Endothelial cell of umbilical vein (primary cell): ENCODE data around the gene TRIP13. TPM values are rescaled to one million over a fixed set of nuclear protein-coding genes. Genes with fewer than 3 reads are reported as not detected.

ENCODE experiments used
- BruUV-seq: library from RNA; stranded (reverse); fragments of 400-500 nt; replicated peaks from 2 replicates; lab custom pipeline; 2021; lab: Mats Ljungman, UMichigan
- CTCF ChIA-PET: fragments of 300-600, 350-600 bp; sonication (Branson Sonifier 250); formaldehyde crosslinking; loops from one replicate; lab custom pipeline; 2021; ENCODE audit warnings: antibody characterized with exemption, inconsistent platforms; lab: Charles Lee
- POLR2A ChIA-PET: fragments of 300-600, 350-600 bp; sonication (Branson Sonifier 250); formaldehyde crosslinking; loops from one replicate; lab custom pipeline; 2021; ENCODE audit warnings: antibody characterized with exemption, inconsistent platforms; lab: Charles Lee
- DNase-seq: peaks from one replicate; pipeline ENCODE4 v3.0.0-alpha.2; 2011; ENCODE audit warnings: low read depth, low spot score
- FAIRE-seq: peaks from 2 replicates; lab custom pipeline; 2011; peaks lifted over from hg19 to GRCh38; lab: Jason Lieb, UNC
- H2AFZ ChIP-seq: 2 replicates; pipeline ENCODE4 v1.6.0; 2012; ENCODE audit warnings: low read depth, low read length, control low read depth, inconsistent platforms
- H3K27ac ChIP-seq: 2 replicates; pipeline ENCODE4 v1.5.1; 2011; ENCODE audit warnings: low read depth, mild to moderate bottlenecking, control low read depth, low read length, moderate library complexity; ENCODE audit not compliant: insufficient read depth
- H3K27me3 ChIP-seq, 2 experiments: 2 replicates each; pipeline versions ENCODE4 v1.6.0 to v1.6.1; 2011; ENCODE audit warnings: low read length in 2 of 2, mixed read lengths in 1 of 2; ENCODE audit not compliant: control insufficient read depth in 2 of 2, insufficient read depth in 2 of 2
- H3K36me3 ChIP-seq, 2 experiments: 2 replicates in 1 of 2; 3 replicates in 1 of 2; pipeline ENCODE4 v1.5.1; 2011; ENCODE audit warnings: low read length in 2 of 2, mild to moderate bottlenecking in 1 of 2, moderate library complexity in 1 of 2; ENCODE audit not compliant: control insufficient read depth in 2 of 2, insufficient read depth in 2 of 2; ENCODE audit errors: extremely low read depth in 1 of 2
- H3K4me1 ChIP-seq: 3 replicates; pipeline ENCODE4 v1.5.1; 2011; ENCODE audit warnings: mild to moderate bottlenecking, low read length; ENCODE audit not compliant: control insufficient read depth, insufficient read depth; ENCODE audit errors: extremely low read depth
- H3K4me2 ChIP-seq: 2 replicates; pipeline ENCODE4 v1.6.1; 2011; ENCODE audit warnings: low read length, control low read depth, mixed read lengths; ENCODE audit not compliant: insufficient read depth
- H3K4me3 ChIP-seq, 3 experiments: fragments of 200-600 bp in 1 of 3; sonication (generic), shearing (Covaris generic) in 1 of 3; replicated peaks in 1 of 3; 2 replicates each; pipeline ENCODE4 v1.5.1; 2011 to 2016; ENCODE audit warnings: control low read depth in 3 of 3, low read length in 3 of 3, mild to moderate bottlenecking in 2 of 3, inconsistent platforms in 1 of 3, low read depth in 1 of 3, moderate library complexity in 1 of 3; ENCODE audit not compliant: insufficient read depth in 1 of 3
- H3K79me2 ChIP-seq: 2 replicates; pipeline ENCODE4 v1.6.0; 2012; ENCODE audit warnings: low read length, inconsistent platforms; ENCODE audit not compliant: control insufficient read depth, insufficient read depth
- H3K9ac ChIP-seq: replicated peaks from 2 replicates; pipeline ENCODE3; 2011; ENCODE audit warnings: low read length, control low read depth; ENCODE audit not compliant: insufficient read depth; ENCODE audit errors: extremely low read depth
- H3K9me1 ChIP-seq: replicated peaks from 3 replicates; pipeline ENCODE4 v1.6.0; 2011; ENCODE audit warnings: mild to moderate bottlenecking, low read length; ENCODE audit not compliant: control insufficient read depth, insufficient read depth; ENCODE audit errors: extremely low read depth
- H3K9me3 ChIP-seq: replicated peaks from 2 replicates; pipeline ENCODE4 v1.5.1; 2012; ENCODE audit warnings: low read length, inconsistent platforms; ENCODE audit not compliant: control insufficient read depth, insufficient read depth
- H4K20me1 ChIP-seq: replicated peaks from 2 replicates; pipeline ENCODE3; 2011; ENCODE audit warnings: mild to moderate bottlenecking, low read length; ENCODE audit not compliant: control insufficient read depth, insufficient read depth; ENCODE audit errors: extremely low read depth
- CTCF ChIP-seq, 2 donors: IDR thresholded peaks; 1 replicate in 1 of 2; 2 replicates in 1 of 2; pipeline ENCODE4 v1.5.1; 2011; ENCODE audit warnings: low read length in 2 of 2, mild to moderate bottlenecking in 2 of 2, moderate library complexity in 2 of 2, control low read depth in 1 of 2, inconsistent platforms in 1 of 2, low read depth in 1 of 2; ENCODE audit not compliant: insufficient read depth in 1 of 2; ENCODE audit errors: extremely low read depth in 1 of 2
- EZH2 ChIP-seq: IDR thresholded peaks from 2 replicates; pipeline ENCODE4 v1.6.1; 2012; ENCODE audit warnings: borderline replicate concordance, low read depth, mild to moderate bottlenecking, moderate library complexity, low read length, inconsistent platforms; ENCODE audit not compliant: severe bottlenecking
- FOS ChIP-seq: IDR thresholded peaks from 2 replicates; pipeline ENCODE4 v1.6.1; 2011; ENCODE audit warnings: mild to moderate bottlenecking, low read length, moderate library complexity, borderline replicate concordance; ENCODE audit not compliant: insufficient read depth
- GATA2 ChIP-seq: IDR thresholded peaks from 2 replicates; pipeline ENCODE4 v1.7.0; 2011; ENCODE audit warnings: low read depth, mild to moderate bottlenecking, moderate library complexity, mixed read lengths, low read length; ENCODE audit not compliant: insufficient read length, insufficient read depth
- JUN ChIP-seq: IDR thresholded peaks from 2 replicates; pipeline ENCODE4 v1.6.1; 2011; ENCODE audit warnings: borderline replicate concordance, low read depth; ENCODE audit not compliant: insufficient read length, insufficient read depth
- MYC ChIP-seq: IDR thresholded peaks from one replicate; pipeline ENCODE4 v1.6.1; 2011; ENCODE audit warnings: mild to moderate bottlenecking, low read depth, low read length
- POLR2A ChIP-seq: IDR thresholded peaks from 2 replicates; pipeline ENCODE4 v1.6.1; 2012; ENCODE audit warnings: low read depth, mild to moderate bottlenecking, control low read depth, low read length
- POLR2AphosphoS5 ChIP-seq: IDR thresholded peaks from 2 replicates; pipeline ENCODE4 v1.6.1; 2012; ENCODE audit warnings: low read depth, mild to moderate bottlenecking, control low read depth, low read length, moderate library complexity; ENCODE audit not compliant: insufficient read depth
- dilution Hi-C: fragments of 300-500 bp; cut with MboI; formaldehyde crosslinking; loops from one replicate; pipeline ENCODE4 v1.15.0; 2019; ENCODE audit warnings: low sequenced_read_pairs; ENCODE audit not compliant: extremely low pct_ligation_motif_present
- intact Hi-C: fragments of 100-400 bp; cut with micrococcal nuclease; formaldehyde crosslinking; loops from one replicate; pipeline ENCODE4 v1.10.0; 2022
- polyA plus RNA-seq, 4 experiments: library from polyadenylated mRNA; depleted of rRNA in 3 of 4; stranded (reverse) in 3 of 4; unstranded in 1 of 4; fragments of >200 nt; gene quantifications; 2 replicates each; pipeline versions ENCODE4 v1.2.1 to v1.2.3, GENCODE V29; 2011 to 2012; ENCODE audit warnings: missing spikeins in 1 of 4
- total RNA-seq: library from RNA; stranded (reverse); gene quantifications from 2 replicates; pipeline ENCODE4 v1.2.3, GENCODE V29; 2021
- TF ChIP-seq, protein P1 (sequence below): IDR thresholded peaks from 2 replicates; pipeline ENCODE4 v1.6.1; 2011; ENCODE audit not compliant: insufficient read depth, insufficient read length

Gene TRIP13
- total and polyA plus RNA-seq, 2 donors (not counting 3 experiments of a cell fraction or from before 2014, with no cell fraction given), result 17.4 to 39.0 TPM

DNA sequence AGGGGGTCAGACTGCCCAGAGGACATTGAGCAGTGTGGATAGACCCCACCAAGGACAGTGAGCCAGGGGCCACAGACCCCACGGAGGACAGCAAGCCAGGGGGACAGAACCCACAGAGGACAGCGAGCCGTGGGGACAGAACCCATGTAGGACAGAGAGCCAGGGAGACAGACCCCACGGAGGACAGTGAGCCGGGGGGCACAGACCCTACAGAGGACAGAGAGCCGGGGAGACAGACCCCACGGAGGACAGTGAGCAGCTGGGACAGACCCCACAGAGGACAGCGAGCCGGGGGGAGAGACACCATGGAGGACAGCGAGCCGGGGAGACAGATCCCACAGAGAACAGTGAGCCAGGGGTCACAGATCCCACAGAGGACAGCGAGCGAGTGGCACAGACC is 38.5 kb upstream of the TRIP13 start:
- Histone ChIP-seq H3K4me1 (no peaks in the 10 kb centered on the region), H3K9ac (no peak overlapping the region), H4K20me1 (no peaks in the 10 kb centered on the region), H3K27me3 (no peaks in the 10 kb centered on the region), H3K9me3 (no peaks in the 10 kb centered on the region), H2AFZ (no peak overlapping the region), H3K36me3 (no peaks in the 10 kb centered on the region), H3K9me1 (no peaks in the 10 kb centered on the region), H3K4me3 (no peak overlapping the region), H3K79me2 (no peaks in the 10 kb centered on the region), H3K27ac (no peak overlapping the region), H3K4me2 (no peak overlapping the region)
- DNase-seq (no peak), FAIRE-seq (no peak)
- intact Hi-C loops, result no loop called here
- ChIA-PET POLR2A (no interaction called here), CTCF (no interaction called here)
- no peak for TF ChIP-seq POLR2AphosphoS5
- TF ChIP-seq MYC, result no peak
- dilution Hi-C loops, result no loop called here
- no TSS peak for BruUV-seq

DNA sequence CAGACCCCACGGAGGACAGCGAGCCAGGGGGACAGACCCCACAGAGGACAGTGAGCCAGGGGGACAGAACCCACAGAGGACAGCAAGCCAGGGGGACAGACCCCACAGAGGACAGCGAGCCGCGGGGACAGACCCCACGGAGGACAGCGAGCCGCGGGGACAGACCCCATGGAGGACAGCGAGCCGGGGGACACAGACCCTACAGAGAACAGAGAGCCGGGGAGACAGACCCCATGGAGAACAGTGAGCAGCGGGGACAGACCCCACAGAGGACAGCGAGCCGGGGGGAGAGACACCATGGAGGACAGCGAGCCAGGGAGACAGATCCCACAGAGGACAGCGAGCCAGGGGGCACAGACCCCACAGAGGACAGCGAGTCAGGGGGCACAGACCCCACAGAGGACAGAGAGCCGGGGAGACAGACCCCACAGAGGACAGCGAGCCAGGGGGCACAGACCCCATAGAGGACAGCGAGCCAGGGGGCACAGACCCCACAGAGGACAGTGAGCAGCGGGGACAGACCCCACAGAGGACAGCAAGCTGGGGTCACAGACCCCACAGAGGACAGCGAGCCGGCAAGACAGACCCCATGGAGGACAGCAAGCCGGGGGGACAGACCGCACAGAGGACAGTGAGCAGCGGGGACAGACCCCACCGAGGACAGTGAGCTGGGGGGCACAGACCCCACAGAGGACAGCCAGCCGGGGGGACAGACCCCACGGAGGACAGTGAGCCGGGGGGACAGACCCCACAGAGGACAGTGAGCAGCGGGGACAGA is 37.5 kb upstream of the TRIP13 start:
- Histone ChIP-seq H3K27ac (no peak overlapping the region), H4K20me1 (no peaks in the 10 kb centered on the region), H3K36me3 (no peaks in the 10 kb centered on the region), H3K9me3 (no peaks in the 10 kb centered on the region), H3K4me2 (no peak overlapping the region), H3K4me1 (no peaks in the 10 kb centered on the region), H3K9ac (no peak overlapping the region), H3K9me1 (no peaks in the 10 kb centered on the region), H3K27me3 (no peaks in the 10 kb centered on the region), H3K4me3 (no peak overlapping the region), H3K79me2 (no peaks in the 10 kb centered on the region), H2AFZ (no peak overlapping the region)
- no peak for FAIRE-seq
- TF ChIP-seq, protein P1, sequence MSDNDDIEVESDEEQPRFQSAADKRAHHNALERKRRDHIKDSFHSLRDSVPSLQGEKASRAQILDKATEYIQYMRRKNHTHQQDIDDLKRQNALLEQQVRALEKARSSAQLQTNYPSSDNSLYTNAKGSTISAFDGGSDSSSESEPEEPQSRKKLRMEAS, result no peak
- TF ChIP-seq MYC (no peak), CTCF (IDR thresholded peaks at IDR 0.05; ENCODE audit: extremely low read depth in 1 of 2, insufficient read depth in 1 of 2, low read depth in 1 of 2, low read length in 2 of 2) (no peak), FOS (no peak), POLR2A (no peak), POLR2AphosphoS5 (no peak), GATA2 (no peak), EZH2 (no peak), JUN (no peak)
- POLR2A ChIA-PET, result no interaction called here
- intact Hi-C loops (no loop called here), dilution Hi-C loops (no loop called here)
- no peak for DNase-seq
- BruUV-seq, result no TSS peak
- CTCF ChIA-PET, result no interaction called here
